Nephron progenitor cell (in vitro differentiated cells): ENCODE results near the gene QSOX1.
A peak's percentile ranks its signal among the peaks of the same experiment; 100 is the strongest.

Experiments used
- DNase-seq: peaks from one replicate; pipeline ENCODE4 v3.0.0; 2021
- H3K27ac Mint-ChIP-seq: 2 replicates; pipeline ENCODE4 v1.8.0; 2021; ENCODE audit warnings: mild to moderate bottlenecking, moderate library complexity, mixed read lengths
- H3K27me3 Mint-ChIP-seq: 2 replicates; pipeline ENCODE4 v1.8.0; 2021; ENCODE audit warnings: mild to moderate bottlenecking, low read depth, mixed read lengths; ENCODE audit not compliant: poor library complexity
- H3K36me3 Mint-ChIP-seq: 2 replicates; pipeline ENCODE4 v1.8.0; 2021; ENCODE audit warnings: low read depth, mixed read lengths
- H3K4me1 Mint-ChIP-seq: 2 replicates; pipeline ENCODE4 v1.8.0; 2021; ENCODE audit warnings: mixed read lengths
- H3K4me3 Mint-ChIP-seq: 2 replicates; pipeline ENCODE4 v1.8.0; 2021; ENCODE audit warnings: mild to moderate bottlenecking, moderate library complexity, mixed read lengths
- H3K9me3 Mint-ChIP-seq: 2 replicates; pipeline ENCODE4 v1.8.0; 2021; ENCODE audit warnings: mild to moderate bottlenecking, moderate library complexity, mixed read lengths
- CTCF ChIP-seq: fragments of 200-600 bp; sonication (generic); IDR thresholded peaks from 2 replicates; pipeline ENCODE4 v1.5.0; 2021; ENCODE audit warnings: antibody characterized with exemption

QSOX1 gene

GRCh38 chr1:180235077-180235501, 80.4 kb downstream of the QSOX1 start:
- peak; percentile 39 for DNase-seq
- Mint-ChIP-seq H3K4me3 (peak overlapping the region; percentile 72), H3K36me3 (no peaks in the 10 kb centered on the region), H3K27me3 (peaks cover 100% of the 10 kb centered on the region), H3K27ac (no peak overlapping the region), H3K4me1 (peaks cover 23% of the 10 kb centered on the region), H3K9me3 (no peaks in the 10 kb centered on the region)
- no peak for TF ChIP-seq CTCF

DNA sequence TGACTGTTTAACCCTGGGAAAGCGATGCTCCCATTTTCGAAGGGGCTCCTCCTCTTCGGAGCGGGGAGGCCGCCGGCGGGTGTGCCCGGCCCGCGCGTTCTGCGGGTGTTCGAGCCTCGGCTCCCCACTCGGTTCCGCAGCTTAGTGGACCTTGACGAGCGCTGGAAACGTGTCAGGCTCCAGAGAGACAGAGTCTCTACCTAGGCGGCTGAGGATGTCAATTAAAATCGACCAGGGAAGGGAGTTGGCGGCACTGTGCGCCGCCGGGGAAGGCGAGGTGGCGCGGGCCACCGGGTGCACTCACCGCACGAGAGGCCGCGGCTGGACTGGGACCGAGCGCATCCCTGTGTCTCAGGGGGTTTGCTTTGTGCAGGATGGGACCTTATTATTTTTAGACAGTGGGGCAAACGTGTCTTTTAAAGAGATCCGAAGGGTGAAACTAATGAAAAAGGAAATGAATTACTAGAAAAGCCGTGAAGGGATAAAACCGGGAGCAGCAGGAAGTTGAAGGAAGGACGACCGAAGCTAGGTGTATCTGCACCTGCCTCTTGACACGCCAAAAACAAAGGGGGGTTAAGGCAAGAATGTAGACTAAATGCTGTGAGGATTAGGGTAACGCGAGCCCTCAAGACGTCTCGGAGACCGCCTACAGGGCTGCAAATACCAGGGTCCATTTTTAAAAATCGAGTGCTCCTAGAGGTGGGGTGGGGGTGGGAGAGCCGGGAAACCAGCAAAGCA, 81.0 kb downstream of the QSOX1 start:
- H3K9me3 Mint-ChIP-seq = no peaks in the 10 kb centered on the region
- H3K27ac Mint-ChIP-seq = no peak overlapping the region
- H3K27me3 Mint-ChIP-seq = peaks cover 100% of the 10 kb centered on the region

DNA sequence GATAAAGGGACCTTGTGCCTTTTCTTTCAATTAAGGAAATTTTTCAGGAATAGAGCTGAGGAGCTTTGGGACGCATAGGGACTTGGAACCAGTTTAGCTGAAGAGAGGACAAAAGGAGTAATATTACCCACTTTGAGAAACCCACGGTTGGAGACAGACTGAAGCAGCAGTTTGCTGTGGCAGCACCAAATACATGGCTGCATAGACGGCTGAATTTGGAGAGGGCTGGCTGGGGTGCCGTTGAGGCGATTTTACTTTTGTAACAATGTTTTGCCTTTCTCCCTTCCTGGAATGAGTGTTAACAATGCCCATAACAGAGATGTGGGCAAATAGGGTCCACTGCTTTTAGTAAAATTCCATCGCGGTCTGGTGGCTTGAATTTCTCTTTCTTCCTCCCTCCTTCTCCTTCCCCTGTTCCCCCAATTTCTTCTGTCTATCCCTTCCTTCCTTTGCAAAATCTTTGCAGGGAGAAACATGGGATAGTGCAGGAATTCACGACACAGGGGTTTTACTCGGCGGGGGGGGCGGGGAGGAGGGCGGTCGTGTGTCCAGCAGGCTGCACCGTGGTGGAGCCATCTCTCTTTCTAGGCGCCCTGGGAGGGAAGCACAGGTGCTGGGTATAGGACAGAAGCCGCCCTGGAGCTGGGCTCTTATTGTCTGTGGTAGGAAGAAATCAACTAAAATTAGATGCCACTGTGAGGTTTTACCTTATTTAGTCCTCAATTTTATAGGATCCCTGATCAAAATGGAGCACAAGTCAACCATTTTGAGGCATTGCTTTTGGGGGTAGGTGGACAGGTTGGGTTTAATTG, 82.2 kb downstream of the QSOX1 start:
- H3K27me3 Mint-ChIP-seq = peaks cover 100% of the 10 kb centered on the region
- H3K9me3 Mint-ChIP-seq = no peaks in the 10 kb centered on the region
- H3K36me3 Mint-ChIP-seq = no peaks in the 10 kb centered on the region
- no peak for TF ChIP-seq CTCF
- no peak for DNase-seq
- H3K4me1 Mint-ChIP-seq = peaks cover 18% of the 10 kb centered on the region
- no peak overlapping the region for H3K27ac Mint-ChIP-seq
- H3K4me3 Mint-ChIP-seq = no peak overlapping the region

More for the DNA sequence above, 81.0 kb downstream of the QSOX1 start:
- peaks cover 23% of the 10 kb centered on the region for H3K4me1 Mint-ChIP-seq
- no peak for TF ChIP-seq CTCF
- H3K36me3 Mint-ChIP-seq = no peaks in the 10 kb centered on the region
- no peak for DNase-seq
- no peak overlapping the region for H3K4me3 Mint-ChIP-seq

- no peaks in the 10 kb centered on the region for H3K36me3 Mint-ChIP-seq
- H3K27ac Mint-ChIP-seq = no peak overlapping the region
- peaks cover 18% of the 10 kb centered on the region for H3K4me1 Mint-ChIP-seq
- DNase-seq = no peak
- no peak overlapping the region for H3K4me3 Mint-ChIP-seq
- TF ChIP-seq CTCF = no peak
- H3K27me3 Mint-ChIP-seq = peaks cover 100% of the 10 kb centered on the region
- no peaks in the 10 kb centered on the region for H3K9me3 Mint-ChIP-seq
These were observed 83.3 kb downstream of the QSOX1 start for GRCh38 chr1:180237869-180238476.

DNA sequence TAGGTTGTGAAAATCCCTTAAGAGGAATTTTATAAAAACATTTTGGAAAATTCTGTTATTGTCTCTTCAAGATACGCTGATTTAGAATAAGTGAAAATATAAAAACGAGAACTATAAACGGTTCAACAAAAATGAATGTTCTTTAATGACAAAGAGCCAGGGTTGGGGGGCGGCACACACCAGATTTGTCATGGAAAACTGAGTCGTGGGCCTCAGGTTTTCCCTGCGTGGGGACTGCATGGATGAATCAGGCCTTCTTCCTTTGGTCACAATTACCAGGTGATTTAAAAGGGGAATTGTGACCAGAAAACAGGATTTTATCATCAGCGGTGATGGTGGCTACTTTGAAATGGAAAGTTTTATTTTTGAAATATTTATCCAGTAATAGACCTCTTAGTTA, 84.0 kb downstream of the QSOX1 start:
- H3K36me3 Mint-ChIP-seq = no peaks in the 10 kb centered on the region
- H3K4me1 Mint-ChIP-seq = peaks cover 16% of the 10 kb centered on the region

More for the DNA sequence above, 84.0 kb downstream of the QSOX1 start:
- TF ChIP-seq CTCF = no peak
- Mint-ChIP-seq H3K9me3 (no peaks in the 10 kb centered on the region), H3K4me3 (no peak overlapping the region), H3K27me3 (peaks cover 99% of the 10 kb centered on the region), H3K27ac (no peak overlapping the region)
- no peak for DNase-seq
